Keratinocyte (primary cell): ENCODE measurements around the gene ADGRG4.

Experiments
- EZH2 ChIP-seq: IDR thresholded peaks from one replicate; pipeline ENCODE4 v1.6.1; 2012; ENCODE audit warnings: inconsistent platforms, mild to moderate bottlenecking, low read length, moderate library complexity
- TF ChIP-seq, protein P1 (sequence below), 3 experiments: IDR thresholded peaks in 1 of 3; conservative IDR thresholded peaks in 1 of 3; optimal IDR thresholded peaks in 1 of 3; 2 replicates in 2 of 3; 3 replicates in 1 of 3; pipeline versions ENCODE3 to v1.5.1; 2011; ENCODE audit warnings: low read length in 3 of 3, mild to moderate bottlenecking in 3 of 3, moderate library complexity in 2 of 3, control low read depth in 1 of 3, inconsistent platforms in 1 of 3; ENCODE audit not compliant: insufficient read depth in 2 of 3; ENCODE audit errors: extremely low read depth in 1 of 3

DNA sequence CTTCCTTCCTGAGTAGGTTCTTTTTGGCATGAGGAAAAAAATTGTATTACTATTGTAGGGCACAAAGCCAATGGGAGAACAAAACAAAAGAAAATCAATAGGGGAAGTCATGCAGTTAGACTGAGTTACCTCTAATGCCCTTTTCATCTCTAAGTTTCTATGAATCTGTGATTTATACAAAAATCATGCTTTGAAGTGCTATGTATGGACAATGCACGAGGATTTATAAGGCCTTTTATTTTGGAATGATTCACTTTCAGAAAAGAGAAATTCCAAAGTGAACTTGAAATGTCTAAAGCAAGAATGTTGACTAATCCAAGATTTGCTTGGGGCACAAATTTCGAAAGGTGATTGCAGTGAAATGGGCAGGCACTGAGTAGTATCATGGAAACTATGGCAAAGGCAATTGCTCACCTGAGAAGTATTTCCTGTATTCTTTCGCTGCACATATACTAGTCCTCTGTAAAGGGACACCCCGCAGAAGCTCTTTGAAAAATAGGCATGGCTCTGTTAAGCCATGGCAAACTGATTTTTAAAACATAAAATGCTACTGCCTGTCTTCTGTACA, 52.8 kb downstream of the ADGRG4 start:
- TF ChIP-seq, protein P1, sequence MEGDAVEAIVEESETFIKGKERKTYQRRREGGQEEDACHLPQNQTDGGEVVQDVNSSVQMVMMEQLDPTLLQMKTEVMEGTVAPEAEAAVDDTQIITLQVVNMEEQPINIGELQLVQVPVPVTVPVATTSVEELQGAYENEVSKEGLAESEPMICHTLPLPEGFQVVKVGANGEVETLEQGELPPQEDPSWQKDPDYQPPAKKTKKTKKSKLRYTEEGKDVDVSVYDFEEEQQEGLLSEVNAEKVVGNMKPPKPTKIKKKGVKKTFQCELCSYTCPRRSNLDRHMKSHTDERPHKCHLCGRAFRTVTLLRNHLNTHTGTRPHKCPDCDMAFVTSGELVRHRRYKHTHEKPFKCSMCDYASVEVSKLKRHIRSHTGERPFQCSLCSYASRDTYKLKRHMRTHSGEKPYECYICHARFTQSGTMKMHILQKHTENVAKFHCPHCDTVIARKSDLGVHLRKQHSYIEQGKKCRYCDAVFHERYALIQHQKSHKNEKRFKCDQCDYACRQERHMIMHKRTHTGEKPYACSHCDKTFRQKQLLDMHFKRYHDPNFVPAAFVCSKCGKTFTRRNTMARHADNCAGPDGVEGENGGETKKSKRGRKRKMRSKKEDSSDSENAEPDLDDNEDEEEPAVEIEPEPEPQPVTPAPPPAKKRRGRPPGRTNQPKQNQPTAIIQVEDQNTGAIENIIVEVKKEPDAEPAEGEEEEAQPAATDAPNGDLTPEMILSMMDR (optimal IDR thresholded peaks at IDR 0.05 in 1 of 3, IDR thresholded peaks at IDR 0.05 in 1 of 3, conservative IDR thresholded peaks at IDR 0.05 in 1 of 3; ENCODE audit: extremely low read depth in 1 of 3, insufficient read depth in 2 of 3, low read length in 3 of 3) = no peak
- TF ChIP-seq EZH2 = no peak
